GM13976 (cell line): Measurements from ENCODE around the gene RAPSN.
A peak's percentile ranks its signal among the peaks of the same experiment; 100 is the strongest.

Experiments used
- DNase-seq: peaks from one replicate; pipeline ENCODE4 v3.0.0; 2012; ENCODE audit warnings: low spot score
- CTCF ChIP-seq: IDR thresholded peaks from 2 replicates; pipeline ENCODE4 v1.5.1; 2012; ENCODE audit warnings: borderline replicate concordance, mild to moderate bottlenecking; ENCODE audit not compliant: insufficient read depth; ENCODE audit errors: extremely low read depth, missing control alignments, control extremely low read depth
- in situ Hi-C: fragments of 300-500 bp; cut with MboI; formaldehyde crosslinking; loops from one replicate; pipeline ENCODE4 v1.12.0; 2022; ENCODE audit warnings: low sequenced_read_pairs, mixed read lengths, inconsistent platforms; ENCODE audit not compliant: unreplicated experiment

The RAPSN gene

GRCh38 chr11:47387944-47388696 is 60.8 kb downstream of the RAPSN start:
- no peak for TF ChIP-seq CTCF
- in situ Hi-C loops = no loop called here
- peak; percentile 25 for DNase-seq
